GM13977 (cell line): ENCODE measurements around the gene LIFR.

ENCODE experiments used
- DNase-seq: peaks from one replicate; pipeline ENCODE4 v3.0.0; 2012; ENCODE audit warnings: low spot score
- in situ Hi-C: fragments of 300-500 bp; cut with MboI; formaldehyde crosslinking; loops from one replicate; pipeline ENCODE4 v1.12.0; 2022; ENCODE audit warnings: low sequenced_read_pairs, low pct_unique_long_range_greater_than_20kb, mixed read lengths, inconsistent platforms; ENCODE audit not compliant: unreplicated experiment
- TF ChIP-seq, protein P1 (sequence below): IDR thresholded peaks from 2 replicates; pipeline ENCODE4 v1.5.1; 2012; ENCODE audit warnings: mild to moderate bottlenecking, control low read depth; ENCODE audit not compliant: insufficient read depth; ENCODE audit errors: extremely low read depth, missing control alignments

Gene LIFR

GRCh38 chr5:38557792-38558191 is 1.3 kb upstream of the LIFR start:
- TF ChIP-seq, protein P1, sequence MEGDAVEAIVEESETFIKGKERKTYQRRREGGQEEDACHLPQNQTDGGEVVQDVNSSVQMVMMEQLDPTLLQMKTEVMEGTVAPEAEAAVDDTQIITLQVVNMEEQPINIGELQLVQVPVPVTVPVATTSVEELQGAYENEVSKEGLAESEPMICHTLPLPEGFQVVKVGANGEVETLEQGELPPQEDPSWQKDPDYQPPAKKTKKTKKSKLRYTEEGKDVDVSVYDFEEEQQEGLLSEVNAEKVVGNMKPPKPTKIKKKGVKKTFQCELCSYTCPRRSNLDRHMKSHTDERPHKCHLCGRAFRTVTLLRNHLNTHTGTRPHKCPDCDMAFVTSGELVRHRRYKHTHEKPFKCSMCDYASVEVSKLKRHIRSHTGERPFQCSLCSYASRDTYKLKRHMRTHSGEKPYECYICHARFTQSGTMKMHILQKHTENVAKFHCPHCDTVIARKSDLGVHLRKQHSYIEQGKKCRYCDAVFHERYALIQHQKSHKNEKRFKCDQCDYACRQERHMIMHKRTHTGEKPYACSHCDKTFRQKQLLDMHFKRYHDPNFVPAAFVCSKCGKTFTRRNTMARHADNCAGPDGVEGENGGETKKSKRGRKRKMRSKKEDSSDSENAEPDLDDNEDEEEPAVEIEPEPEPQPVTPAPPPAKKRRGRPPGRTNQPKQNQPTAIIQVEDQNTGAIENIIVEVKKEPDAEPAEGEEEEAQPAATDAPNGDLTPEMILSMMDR, result no peak
- in situ Hi-C loops, result no loop called here
- DNase-seq, result no peak

DNA sequence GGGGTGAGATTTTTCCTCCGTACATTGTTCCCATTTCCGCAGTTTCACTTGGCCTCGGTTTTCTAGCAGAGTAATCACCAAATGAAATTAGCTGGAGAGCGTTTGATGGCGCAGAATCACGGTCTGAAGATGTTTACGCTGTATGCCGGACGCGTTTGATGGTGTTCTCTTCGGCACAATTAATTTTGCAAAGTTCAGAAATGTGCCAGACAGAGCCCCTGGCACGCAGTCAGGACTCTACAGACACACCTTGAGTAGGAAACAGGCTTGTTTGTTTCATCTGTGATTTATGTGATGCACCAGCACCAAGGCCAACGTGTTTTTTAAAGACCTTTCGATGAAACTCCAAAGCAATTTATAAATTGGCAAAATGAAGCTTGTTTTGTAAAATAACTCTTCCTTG is 863 bp upstream of the LIFR start:
- no peak for DNase-seq
- in situ Hi-C loops, result no loop called here
- TF ChIP-seq, protein P1, result no peak

DNA sequence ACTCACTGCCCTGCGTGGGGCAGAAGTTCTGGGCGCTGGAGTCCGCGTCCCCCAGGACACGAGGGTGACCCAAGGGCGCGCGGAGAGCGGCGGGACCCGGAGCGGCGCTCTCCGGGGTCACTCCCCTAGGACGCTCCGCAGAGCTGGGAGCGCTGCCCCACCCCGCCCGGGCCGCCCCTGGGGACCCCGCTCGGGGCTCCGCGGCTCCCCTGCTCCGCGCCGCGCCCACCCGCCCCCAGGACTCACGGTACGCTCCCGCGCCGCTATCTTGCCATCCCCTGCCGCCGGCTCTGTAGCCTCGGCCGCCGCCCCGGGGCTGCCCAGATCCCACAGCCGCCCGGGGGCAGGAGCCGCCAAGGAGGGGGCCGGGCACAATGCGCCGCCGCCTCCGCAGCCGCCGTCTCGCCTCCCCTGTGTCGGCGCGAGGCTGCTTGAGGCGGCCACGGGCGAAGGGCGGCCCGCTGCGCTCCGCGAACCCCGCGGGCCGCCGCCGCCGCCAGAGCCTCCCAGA is 303 bp downstream of the LIFR start:
- DNase-seq, result no peak
- TF ChIP-seq, protein P1, result no peak

DNA sequence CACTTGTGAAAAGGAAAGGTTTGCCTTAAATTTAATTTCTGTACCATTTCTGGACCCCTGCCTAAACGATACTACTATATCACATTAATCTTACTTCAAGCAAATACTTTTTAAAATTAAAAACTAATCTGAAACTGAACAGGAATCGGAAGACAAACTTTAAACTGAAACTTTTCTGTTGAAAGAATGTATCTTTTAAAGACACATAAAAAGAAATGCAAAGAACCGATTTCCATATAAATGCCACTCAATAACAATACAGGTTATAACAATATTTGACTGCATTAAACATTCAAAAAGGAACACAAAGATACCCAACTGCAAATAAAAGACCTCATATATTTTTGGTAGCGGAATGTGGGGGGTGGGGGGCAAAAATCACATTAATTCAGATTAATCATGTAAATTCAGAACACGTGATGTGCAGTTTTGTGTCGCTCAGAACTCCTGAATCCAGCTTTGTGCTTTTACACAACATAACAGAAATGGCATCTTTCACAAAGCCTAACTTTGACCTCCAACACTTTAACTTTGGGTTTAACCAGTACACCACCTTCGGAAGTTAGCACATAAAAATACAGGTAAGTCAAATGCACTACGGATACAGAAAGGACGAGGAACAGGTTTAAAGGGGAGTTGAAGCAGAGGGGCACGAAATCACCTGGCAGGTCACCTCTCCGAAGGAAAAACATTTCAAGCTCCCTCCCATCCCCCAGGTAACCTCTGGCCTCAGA is 925 bp downstream of the LIFR start:
- in situ Hi-C loops, result no loop called here
- DNase-seq, result peak; percentile 25
- TF ChIP-seq, protein P1, result no peak

More for the DNA sequence above, 303 bp downstream of the LIFR start:
- in situ Hi-C loops, result no loop called here

DNA sequence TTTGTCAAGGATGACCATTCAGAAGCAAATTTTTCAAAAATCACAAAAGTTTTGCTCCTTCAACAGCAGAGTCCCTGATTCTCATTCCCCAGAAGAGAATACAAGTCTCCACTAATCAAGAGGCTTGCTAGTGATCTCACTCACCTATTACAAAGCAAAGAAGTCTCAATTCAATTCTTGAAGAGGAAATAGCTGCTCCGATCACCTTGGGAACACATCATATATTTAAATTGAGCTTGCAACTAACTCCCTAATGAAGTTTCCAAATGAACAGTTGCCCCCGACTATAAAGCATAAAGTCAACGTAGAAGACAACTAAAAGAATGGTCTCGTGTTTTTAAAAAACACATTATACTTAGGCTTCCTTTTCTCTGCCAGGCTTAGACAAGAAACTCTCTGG is 1.6 kb downstream of the LIFR start:
- in situ Hi-C loops, result no loop called here
- TF ChIP-seq, protein P1, result no peak
- DNase-seq, result no peak

DNA sequence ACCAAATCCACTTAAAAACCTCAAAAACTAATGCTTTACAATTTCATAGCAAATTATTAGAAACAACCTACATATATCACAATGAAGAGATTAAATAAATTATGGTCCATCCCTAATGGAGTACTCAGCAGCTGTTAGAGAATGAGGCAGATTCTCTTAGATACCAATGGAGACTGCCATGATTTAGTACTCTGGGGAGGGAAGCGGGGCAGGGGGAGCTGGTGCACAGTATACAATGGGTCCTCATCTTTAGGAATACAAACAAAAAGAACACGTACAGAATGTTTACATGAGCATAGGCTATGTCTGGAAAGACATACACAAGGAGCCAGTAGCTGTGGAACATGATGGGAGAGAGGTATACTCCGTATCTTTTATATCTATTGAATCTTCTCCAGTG is 2.0 kb downstream of the LIFR start:
- TF ChIP-seq, protein P1, result no peak
- in situ Hi-C loops, result no loop called here

More for the DNA sequence above, 2.0 kb downstream of the LIFR start:
- no peak for DNase-seq
